H9 (cell line): ENCODE data around the gene SIX3. TPM values are rescaled to one million over a fixed set of nuclear protein-coding genes. Genes with fewer than 3 reads are reported as not detected.

Source experiments
- DNase-seq: peaks from one replicate; pipeline ENCODE4 v3.0.0-alpha.2; 2017
- H2AFZ ChIP-seq: one replicate; pipeline ENCODE4 v1.6.1; 2013; ENCODE audit warnings: mild to moderate bottlenecking, low read length, control low read depth, moderate library complexity
- H2AK5ac ChIP-seq: 2 replicates; pipeline ENCODE4 v1.6.1; 2013; ENCODE audit warnings: low read length, control low read depth, mixed read lengths; ENCODE audit not compliant: insufficient read length
- H2BK120ac ChIP-seq: one replicate; pipeline ENCODE4 v1.6.1; 2013; ENCODE audit warnings: low read depth, mild to moderate bottlenecking, low read length, control low read depth, inconsistent platforms; ENCODE audit not compliant: poor library complexity, severe bottlenecking
- H2BK12ac ChIP-seq: 2 replicates; pipeline ENCODE4 v1.6.1; 2013; ENCODE audit warnings: low read length, control low read depth, mixed read lengths, low read depth; ENCODE audit not compliant: insufficient read length
- H2BK15ac ChIP-seq: 2 replicates; pipeline ENCODE4 v1.6.1; 2013; ENCODE audit warnings: low read depth, low read length, control low read depth
- H2BK20ac ChIP-seq: one replicate; pipeline ENCODE4 v1.6.1; 2013; ENCODE audit warnings: low read depth, mild to moderate bottlenecking, low read length, control low read depth, inconsistent platforms; ENCODE audit not compliant: poor library complexity, severe bottlenecking
- H2BK5ac ChIP-seq: 2 replicates; pipeline ENCODE4 v1.6.1; 2013; ENCODE audit warnings: low read length, control low read depth, mixed read lengths; ENCODE audit not compliant: insufficient read length
- H3K14ac ChIP-seq: 2 replicates; pipeline ENCODE4 v1.6.1; 2013; ENCODE audit warnings: low read length, control low read depth; ENCODE audit not compliant: insufficient read depth
- H3K18ac ChIP-seq: 2 replicates; pipeline ENCODE4 v1.6.1; 2013; ENCODE audit warnings: low read depth, mild to moderate bottlenecking, mixed read lengths, low read length, control low read depth; ENCODE audit not compliant: insufficient read length
- H3K23ac ChIP-seq: 2 replicates; pipeline ENCODE4 v1.6.1; 2013; ENCODE audit warnings: low read length, control low read depth, mixed read lengths, low read depth; ENCODE audit not compliant: insufficient read length
- H3K23me2 ChIP-seq: 2 replicates; pipeline ENCODE4 v1.6.1; 2013; ENCODE audit warnings: low read depth, mild to moderate bottlenecking, mixed read lengths, low read length, control low read depth; ENCODE audit not compliant: insufficient read length, poor library complexity, severe bottlenecking
- H3K27ac ChIP-seq: 2 replicates; pipeline ENCODE4 v1.5.1; 2013; ENCODE audit warnings: low read length, control low read depth, mixed read lengths, low read depth; ENCODE audit not compliant: insufficient read length
- H3K27me3 ChIP-seq: 2 replicates; pipeline ENCODE4 v1.6.1; 2013; ENCODE audit warnings: low read length, control low read depth, inconsistent platforms; ENCODE audit not compliant: insufficient read depth
- H3K4ac ChIP-seq: 2 replicates; pipeline ENCODE4 v1.6.1; 2013; ENCODE audit warnings: low read depth, mild to moderate bottlenecking, control low read depth, inconsistent platforms, low read length, moderate library complexity
- H3K4me1 ChIP-seq: 2 replicates; pipeline ENCODE4 v1.6.1; 2013; ENCODE audit warnings: low read length, control low read depth, inconsistent platforms; ENCODE audit not compliant: insufficient read depth
- H3K4me2 ChIP-seq: 2 replicates; pipeline ENCODE4 v1.6.1; 2013; ENCODE audit warnings: low read length, control low read depth, mixed read lengths; ENCODE audit not compliant: insufficient read length, insufficient read depth
- H3K56ac ChIP-seq: 2 replicates; pipeline ENCODE4 v1.6.1; 2013; ENCODE audit warnings: low read depth, mild to moderate bottlenecking, mixed read lengths, low read length, control low read depth; ENCODE audit not compliant: insufficient read length
- H3K79me1 ChIP-seq: 2 replicates; pipeline ENCODE4 v1.6.1; 2013; ENCODE audit warnings: low read depth, mild to moderate bottlenecking, moderate library complexity, low read length, control low read depth, inconsistent platforms; ENCODE audit not compliant: insufficient read depth, poor library complexity, severe bottlenecking
- H3K79me2 ChIP-seq: 2 replicates; pipeline ENCODE4 v1.6.1; 2013; ENCODE audit warnings: low read length, control low read depth, inconsistent platforms; ENCODE audit not compliant: insufficient read depth
- H3K9ac ChIP-seq: 2 replicates; pipeline ENCODE4 v1.6.1; 2013; ENCODE audit warnings: low read length, control low read depth, mixed read lengths; ENCODE audit not compliant: insufficient read length; ENCODE audit errors: extremely low read depth
- H3K9me3 ChIP-seq: one replicate; pipeline ENCODE4 v1.6.1; 2013; ENCODE audit warnings: low read depth, low read length, inconsistent platforms; ENCODE audit not compliant: control insufficient read depth
- H3T11ph ChIP-seq: one replicate; pipeline ENCODE4 v1.6.1; 2013; ENCODE audit warnings: mild to moderate bottlenecking, low read length, control low read depth, inconsistent platforms
- H4K20me1 ChIP-seq: one replicate; pipeline ENCODE4 v1.6.1; 2013; ENCODE audit not compliant: control insufficient read depth, insufficient read length, insufficient read depth
- H4K5ac ChIP-seq: 2 replicates; pipeline ENCODE4 v1.6.1; 2013; ENCODE audit warnings: low read depth, mild to moderate bottlenecking, mixed read lengths, low read length, control low read depth; ENCODE audit not compliant: insufficient read length
- H4K8ac ChIP-seq: replicated peaks from 2 replicates; pipeline ENCODE4 v1.6.1; 2013; ENCODE audit warnings: low read length, control low read depth, mixed read lengths, low read depth; ENCODE audit not compliant: insufficient read length
- H4K91ac ChIP-seq: 2 replicates; pipeline ENCODE4 v1.6.1; 2013; ENCODE audit warnings: low read depth, mild to moderate bottlenecking, moderate library complexity, mixed read lengths, low read length, control low read depth; ENCODE audit not compliant: insufficient read length
- H3K27ac Mint-ChIP-seq, 3 experiments: 2 replicates in 2 of 3; 3 replicates in 1 of 3; pipeline ENCODE4 v1.8.0; 2020 to 2021; ENCODE audit warnings: mixed read lengths in 3 of 3, mild to moderate bottlenecking in 1 of 3, moderate library complexity in 1 of 3
- H3K27me3 Mint-ChIP-seq: 2 replicates; pipeline ENCODE4 v1.8.0; 2021; ENCODE audit warnings: low read depth, mild to moderate bottlenecking, moderate library complexity, mixed read lengths
- H3K36me3 Mint-ChIP-seq, 3 experiments: 2 replicates in 2 of 3; 3 replicates in 1 of 3; pipeline ENCODE4 v1.8.0; 2020 to 2021; ENCODE audit warnings: low read depth in 3 of 3, mixed read lengths in 3 of 3; ENCODE audit not compliant: insufficient read depth in 1 of 3
- H3K4me1 Mint-ChIP-seq, 2 experiments: 2 replicates each; pipeline ENCODE4 v1.8.0; 2020; ENCODE audit warnings: mixed read lengths in 2 of 2
- H3K4me3 Mint-ChIP-seq, 2 experiments: 2 replicates in 1 of 2; 3 replicates in 1 of 2; pipeline ENCODE4 v1.8.0; 2020 to 2021; ENCODE audit warnings: mild to moderate bottlenecking in 2 of 2, mixed read lengths in 2 of 2, moderate library complexity in 1 of 2
- H3K9me3 Mint-ChIP-seq, 2 experiments: 2 replicates in 1 of 2; 3 replicates in 1 of 2; pipeline ENCODE4 v1.8.0; 2020; ENCODE audit warnings: mild to moderate bottlenecking in 2 of 2, mixed read lengths in 2 of 2, moderate library complexity in 1 of 2
- WGBS: extraction: QIAGEN DNeasy Blood & Tissue Kit; methylation state at CpG from one replicate; pipeline ENCODE4 v1.1.7; 2013; ENCODE audit warnings: missing lambda C conversion rate, low lambda C conversion rate, mixed read lengths; ENCODE audit not compliant: insufficient read length; ENCODE audit errors: extremely low coverage; 5-methylcytosine and 5-hydroxymethylcytosine counted together
- total RNA-seq: library from RNA; stranded (reverse); gene quantifications from 2 replicates; pipeline ENCODE4 v1.2.1, GENCODE V29; 2021
- TF ChIP-seq, protein P1 (sequence below): fragments of 200-600 bp; sonication (generic); conservative IDR thresholded peaks from 3 replicates; pipeline ENCODE4 v1.8.0; 2021; ENCODE audit warnings: antibody characterized with exemption, mild to moderate bottlenecking

SIX3 gene
- total RNA-seq, 1 experiment from 2014 or later, result 0.55 TPM

DNA sequence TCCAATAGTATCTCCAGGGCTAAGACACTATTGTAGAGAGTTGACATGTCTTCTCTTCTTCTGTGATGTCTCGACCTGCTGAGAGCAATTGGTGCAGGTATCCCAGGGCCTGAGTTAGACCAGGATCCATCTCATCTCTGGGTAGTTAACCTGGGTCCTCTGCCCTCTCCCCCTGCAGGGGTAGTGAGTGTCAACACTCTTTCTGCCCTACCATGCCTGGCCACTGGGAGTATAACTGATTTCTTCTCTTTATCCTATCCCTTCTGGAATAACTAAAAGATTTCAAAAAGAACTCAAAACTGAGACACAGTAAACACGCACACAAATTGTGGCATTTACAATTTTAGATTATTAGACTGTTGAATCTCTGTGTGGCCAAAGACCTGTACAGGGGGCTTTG is 20.8 kb upstream of the SIX3 start:
- Histone ChIP-seq H2BK5ac (no peak overlapping the region), H3K4me1 (peaks cover 2% of the 10 kb centered on the region; the same call in 1 of the 2 replicates), H3K79me2 (no peaks in the 10 kb centered on the region), H3K4ac (no peak overlapping the region), H2AK5ac (no peak overlapping the region), H3K4me2 (no peak overlapping the region), H3K14ac (no peak overlapping the region), H3K9me3 (no peaks in the 10 kb centered on the region), H2AFZ (no peak overlapping the region), H2BK15ac (no peak overlapping the region), H4K91ac (no peak overlapping the region), H3K27me3 (peaks cover 17% of the 10 kb centered on the region), H3K9ac (no peak overlapping the region), H3K27ac (no peak overlapping the region), H3K56ac (no peak overlapping the region), H3T11ph (no peak overlapping the region), H2BK12ac (no peak overlapping the region), H4K8ac (no peak overlapping the region), H3K79me1 (no peaks in the 10 kb centered on the region), H4K20me1 (no peaks in the 10 kb centered on the region), H3K23ac (no peak overlapping the region), H3K23me2 (no peaks in the 10 kb centered on the region), H4K5ac (no peak overlapping the region), H2BK20ac (no peak overlapping the region), H2BK120ac (no peak overlapping the region), H3K18ac (no peak overlapping the region)
- no CpG with 5 or more reads among the region's 2 CpGs for WGBS
- Mint-ChIP-seq H3K4me3 (no peak overlapping the region), H3K9me3 (no peaks in the 10 kb centered on the region), H3K36me3 (no peaks in the 10 kb centered on the region; a peak in 1 of 7 replicates), H3K4me1 (peaks cover 9 to 20% of the 10 kb centered on the region in 2 experiments), H3K27me3 (peaks cover 84% of the 10 kb centered on the region), H3K27ac (no peak overlapping the region)
- no peak for DNase-seq
- TF ChIP-seq, protein P1, sequence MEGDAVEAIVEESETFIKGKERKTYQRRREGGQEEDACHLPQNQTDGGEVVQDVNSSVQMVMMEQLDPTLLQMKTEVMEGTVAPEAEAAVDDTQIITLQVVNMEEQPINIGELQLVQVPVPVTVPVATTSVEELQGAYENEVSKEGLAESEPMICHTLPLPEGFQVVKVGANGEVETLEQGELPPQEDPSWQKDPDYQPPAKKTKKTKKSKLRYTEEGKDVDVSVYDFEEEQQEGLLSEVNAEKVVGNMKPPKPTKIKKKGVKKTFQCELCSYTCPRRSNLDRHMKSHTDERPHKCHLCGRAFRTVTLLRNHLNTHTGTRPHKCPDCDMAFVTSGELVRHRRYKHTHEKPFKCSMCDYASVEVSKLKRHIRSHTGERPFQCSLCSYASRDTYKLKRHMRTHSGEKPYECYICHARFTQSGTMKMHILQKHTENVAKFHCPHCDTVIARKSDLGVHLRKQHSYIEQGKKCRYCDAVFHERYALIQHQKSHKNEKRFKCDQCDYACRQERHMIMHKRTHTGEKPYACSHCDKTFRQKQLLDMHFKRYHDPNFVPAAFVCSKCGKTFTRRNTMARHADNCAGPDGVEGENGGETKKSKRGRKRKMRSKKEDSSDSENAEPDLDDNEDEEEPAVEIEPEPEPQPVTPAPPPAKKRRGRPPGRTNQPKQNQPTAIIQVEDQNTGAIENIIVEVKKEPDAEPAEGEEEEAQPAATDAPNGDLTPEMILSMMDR, result peak; percentile 59
